Kidney tubule cell (primary cell): ENCODE results near the gene VOPP1.

Source experiments
- DNase-seq: peaks from one replicate; pipeline ENCODE4 v3.0.0-alpha.2; 2018; ENCODE audit warnings: low spot score

The VOPP1 gene

DNA sequence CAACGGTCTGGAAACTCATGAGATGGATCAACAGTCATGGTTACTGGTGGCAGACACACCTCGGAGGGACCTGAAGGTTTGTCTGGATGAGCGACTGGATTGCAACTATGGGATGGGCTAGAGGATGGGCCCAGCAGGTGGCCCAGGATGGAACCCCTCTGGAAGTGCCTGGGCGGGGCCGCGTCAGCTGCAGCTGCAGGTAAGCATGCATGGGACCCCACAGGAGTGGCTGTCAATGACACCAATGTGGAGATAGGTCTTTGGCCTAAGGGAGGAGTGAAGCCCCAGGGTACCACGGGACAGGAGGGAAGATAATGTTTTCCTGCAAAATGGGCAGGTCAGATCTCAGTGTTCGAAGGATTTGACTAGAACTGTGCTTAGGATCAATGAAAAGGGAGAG is 103.8 kb downstream of the VOPP1 start:
- DNase-seq: no peak

- no peak for DNase-seq
These were observed 105.2 kb downstream of the VOPP1 start for GRCh38 chr7:55467047-55467593.

- DNase-seq: no peak
These were observed 106.6 kb downstream of the VOPP1 start for GRCh38 chr7:55465691-55466090.

GRCh38 chr7:55464422-55464821 is 107.9 kb downstream of the VOPP1 start:
- peak; percentile 8 for DNase-seq

- no peak for DNase-seq
These were observed 108.5 kb downstream of the VOPP1 start for GRCh38 chr7:55463686-55464262.

GRCh38 chr7:55458351-55458750 is 114.0 kb downstream of the VOPP1 start:
- DNase-seq: no peak

DNA sequence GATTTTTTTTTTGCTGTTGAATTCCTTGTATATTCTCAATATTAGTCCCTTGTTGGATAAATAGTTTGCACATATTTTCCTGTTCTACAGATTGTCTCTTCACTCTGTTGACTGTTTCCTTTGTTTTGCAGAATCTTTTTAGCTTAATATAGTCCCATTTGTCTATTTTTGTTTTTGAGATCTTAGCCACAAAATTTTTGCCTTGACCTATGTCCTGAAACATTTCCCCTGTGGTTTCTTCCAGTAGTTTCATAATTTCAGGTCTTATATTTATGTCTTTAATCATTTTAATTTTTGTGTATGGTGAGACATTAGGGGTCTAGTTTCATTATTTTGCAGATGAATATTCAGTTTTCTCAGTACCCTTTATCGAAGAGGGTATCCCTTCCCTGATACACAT is 114.5 kb downstream of the VOPP1 start:
- DNase-seq: no peak

DNA sequence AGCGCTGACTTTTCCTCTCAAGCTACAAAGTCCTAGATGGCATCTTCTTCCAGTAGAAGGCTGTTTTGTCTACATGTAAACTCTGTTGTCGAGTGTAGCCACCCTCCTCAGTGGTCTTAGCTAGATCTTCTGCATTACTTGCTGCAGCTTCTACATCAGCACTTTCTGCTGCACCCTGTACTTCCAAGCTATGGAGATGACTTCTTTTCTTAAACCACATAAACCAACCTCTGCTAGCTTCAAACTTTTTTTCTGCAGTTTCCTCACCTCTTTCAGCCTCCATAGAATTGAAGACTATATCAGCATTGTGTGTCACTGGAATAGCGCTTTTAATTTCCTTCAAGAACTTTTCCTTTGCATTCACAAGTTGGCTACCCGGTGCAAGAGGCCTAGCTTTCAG is 119.3 kb downstream of the VOPP1 start:
- no peak for DNase-seq

- no peak for DNase-seq
These were observed 122.2 kb downstream of the VOPP1 start for GRCh38 chr7:55449992-55450535.

- no peak for DNase-seq
These were observed 122.9 kb downstream of the VOPP1 start for GRCh38 chr7:55449205-55449991.

- no peak for DNase-seq
These were observed 123.8 kb downstream of the VOPP1 start for GRCh38 chr7:55448526-55448925.

DNA sequence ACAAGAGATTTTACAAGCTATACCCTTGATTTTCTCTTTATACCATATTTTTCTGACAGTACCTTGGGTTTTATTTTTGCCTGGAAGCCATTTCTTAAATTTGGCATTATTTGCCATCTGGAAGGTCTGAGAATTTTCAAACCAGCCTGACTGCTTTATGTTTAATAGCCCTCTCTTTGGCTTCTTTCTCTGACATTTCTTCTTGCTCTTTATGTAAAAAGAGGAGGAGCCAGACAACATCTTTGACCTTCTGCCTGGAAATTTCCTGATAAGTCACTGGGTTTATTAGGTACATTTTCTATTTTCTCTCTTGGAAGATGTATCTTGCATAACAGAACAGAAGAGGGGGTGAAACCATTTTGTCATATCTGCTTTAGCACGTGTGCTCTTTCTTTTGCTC is 127.5 kb downstream of the VOPP1 start:
- no peak for DNase-seq

- peak; percentile 74 for DNase-seq
These were observed 130.4 kb downstream of the VOPP1 start for GRCh38 chr7:55441774-55442522.

DNA sequence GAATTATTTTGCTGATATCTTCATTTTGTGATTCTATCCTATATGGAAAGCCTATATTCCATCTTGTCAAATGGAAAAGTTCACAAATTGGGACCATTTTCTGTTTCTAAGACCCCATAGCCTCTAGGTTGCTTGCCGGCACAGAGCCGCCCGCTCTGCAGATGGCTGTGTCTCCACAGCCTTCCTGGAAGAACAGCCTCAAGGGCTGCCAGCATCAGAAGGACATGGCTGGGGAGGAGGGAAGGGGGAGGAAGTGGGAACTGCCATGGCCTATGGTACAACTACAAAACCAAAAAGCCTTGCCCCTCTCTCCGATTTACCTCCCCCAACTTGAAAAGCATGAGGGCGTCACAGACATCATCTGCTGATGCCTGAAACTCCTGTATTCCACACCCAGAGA is 131.3 kb downstream of the VOPP1 start:
- no peak for DNase-seq

DNA sequence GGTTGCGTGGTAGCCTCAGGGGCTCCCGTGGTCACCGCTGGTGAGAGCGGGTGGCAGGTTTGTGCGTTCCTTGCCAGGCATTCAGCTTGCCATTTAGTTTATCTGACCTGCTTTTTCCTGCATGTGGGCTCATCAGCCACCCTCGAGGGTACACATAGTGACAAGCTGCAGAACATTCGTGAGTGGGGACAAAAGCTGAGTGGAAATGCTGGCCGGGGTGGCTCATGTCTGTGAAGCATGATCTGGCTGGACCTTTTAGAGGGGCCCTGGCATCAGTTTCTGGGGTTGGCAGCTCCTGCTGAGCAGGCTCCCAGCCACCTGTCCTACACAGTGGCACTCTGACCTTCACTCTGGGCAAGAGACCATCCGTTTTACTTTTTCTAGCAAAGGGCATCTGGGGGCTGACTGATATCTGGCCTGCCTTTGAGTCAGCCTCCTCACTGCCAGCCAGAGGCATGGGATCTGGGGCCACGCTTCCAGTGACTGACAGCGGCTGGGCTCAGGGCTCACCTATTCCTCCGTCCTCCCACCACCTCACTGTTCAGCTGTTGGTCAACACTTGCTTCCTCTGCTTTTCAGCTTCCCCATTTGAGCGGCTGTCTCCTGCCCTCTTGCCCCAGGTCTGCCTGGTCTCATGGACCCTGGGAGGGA is 132.1 kb downstream of the VOPP1 start:
- no peak for DNase-seq

DNA sequence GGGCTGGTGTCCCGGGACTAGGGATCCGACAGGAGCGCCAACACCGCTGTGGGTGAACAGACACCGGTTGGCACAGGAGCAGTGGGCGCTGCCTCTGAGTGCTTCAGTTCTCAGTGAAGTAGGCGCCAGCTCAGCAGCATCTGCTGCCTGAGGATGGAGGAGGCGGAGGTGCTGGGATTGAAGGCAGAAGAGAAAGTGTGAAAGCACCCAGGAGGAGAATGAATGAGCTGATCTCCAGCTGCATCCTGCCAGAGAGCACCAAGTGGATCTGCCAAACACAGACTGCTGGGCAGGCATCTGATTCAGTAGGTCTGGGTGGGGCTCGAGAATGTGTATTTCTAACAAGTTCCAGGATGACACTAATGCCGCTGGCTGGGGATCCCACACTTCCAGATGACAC is 132.7 kb downstream of the VOPP1 start:
- no peak for DNase-seq

GRCh38 chr7:55438757-55439525 is 133.4 kb downstream of the VOPP1 start:
- DNase-seq: peak; percentile 39

- no peak for DNase-seq
These were observed 134.1 kb downstream of the VOPP1 start for GRCh38 chr7:55438085-55438756.

DNA sequence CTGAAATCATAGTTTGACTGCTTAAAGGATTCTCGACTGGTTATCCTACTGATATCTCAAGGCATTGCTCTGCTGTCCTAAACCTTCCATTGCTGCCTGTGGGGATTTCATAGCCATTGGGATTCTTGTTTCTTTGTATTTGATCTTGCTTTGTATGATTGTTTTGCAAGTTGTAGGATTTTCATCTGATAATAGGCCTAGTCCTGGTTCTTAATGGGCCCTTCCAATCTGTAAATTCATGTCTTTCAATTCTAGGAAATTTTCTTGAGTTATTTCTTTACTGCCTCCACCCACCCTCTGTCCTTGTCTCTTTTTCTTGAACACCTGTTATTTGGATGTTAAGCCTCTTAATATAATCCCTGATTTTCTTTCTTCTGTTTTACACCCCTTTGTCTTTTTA is 134.9 kb downstream of the VOPP1 start:
- no peak for DNase-seq

DNA sequence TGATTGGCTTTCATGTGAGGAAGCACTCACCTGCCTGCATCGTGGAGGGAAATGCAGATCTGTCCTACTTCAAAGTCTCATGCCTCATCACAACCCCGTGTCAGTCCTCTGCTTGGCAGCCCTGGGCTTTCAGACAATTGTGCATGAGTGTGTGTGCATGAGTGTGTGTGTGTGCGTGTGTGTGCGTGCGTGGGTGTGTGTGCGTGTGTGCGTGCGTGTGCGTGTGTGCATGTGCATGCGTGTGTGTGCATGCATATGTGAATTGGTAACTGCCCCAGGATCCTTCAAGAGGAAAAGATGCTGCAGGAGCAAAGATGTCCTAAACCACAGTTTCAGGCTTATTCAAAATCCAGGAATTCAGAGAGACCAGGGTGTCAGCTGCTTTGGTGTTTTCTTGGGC is 135.8 kb downstream of the VOPP1 start:
- DNase-seq: no peak

GRCh38 chr7:55435466-55435865 is 136.8 kb downstream of the VOPP1 start:
- DNase-seq: no peak
